Activated naive CD4-positive, alpha-beta T cell treated with anti-CD3 and anti-CD28 coated beads, Interleukin-2, amount 50 U/mL, for 72 hours (primary cell): Measurements from ENCODE around the gene C16orf96. TPM values are rescaled to one million over a fixed set of nuclear protein-coding genes. Genes with fewer than 3 reads are reported as not detected.
A peak's percentile ranks its signal among the peaks of the same experiment; 100 is the strongest.

Experiments used
- ATAC-seq, 2 donors: fragments of 150-1000 bp; cut with Tn5 transposase; 2 replicates each; pipeline ENCODE4 v1.10.0; 2021; ENCODE audit warnings: mild to moderate bottlenecking in 2 of 2, moderate library complexity in 2 of 2
- DNase-seq, 2 donors: peaks; one replicate each; pipeline ENCODE4 v3.0.0; 2021 to 2022; ENCODE audit warnings: low spot score in 2 of 2
- H3K27ac Mint-ChIP-seq, 2 donors: one replicate each; pipeline ENCODE4 v1.8.0; 2022; ENCODE audit warnings: mild to moderate bottlenecking in 2 of 2, mixed read lengths in 2 of 2
- H3K36me3 Mint-ChIP-seq, 2 donors: one replicate each; pipeline ENCODE4 v1.8.0; 2022; ENCODE audit warnings: mixed read lengths in 2 of 2
- H3K9me3 Mint-ChIP-seq, 2 donors: one replicate each; pipeline ENCODE4 v1.8.0; 2022; ENCODE audit warnings: mixed read lengths in 2 of 2
- total RNA-seq, 2 donors: library from RNA; stranded (reverse); gene quantifications; one replicate each; pipeline ENCODE4 v1.2.3, GENCODE V29; 2022

C16orf96 gene
- total RNA-seq, 2 donors from 2014 or later = 0.05 to 0.19 TPM

DNA sequence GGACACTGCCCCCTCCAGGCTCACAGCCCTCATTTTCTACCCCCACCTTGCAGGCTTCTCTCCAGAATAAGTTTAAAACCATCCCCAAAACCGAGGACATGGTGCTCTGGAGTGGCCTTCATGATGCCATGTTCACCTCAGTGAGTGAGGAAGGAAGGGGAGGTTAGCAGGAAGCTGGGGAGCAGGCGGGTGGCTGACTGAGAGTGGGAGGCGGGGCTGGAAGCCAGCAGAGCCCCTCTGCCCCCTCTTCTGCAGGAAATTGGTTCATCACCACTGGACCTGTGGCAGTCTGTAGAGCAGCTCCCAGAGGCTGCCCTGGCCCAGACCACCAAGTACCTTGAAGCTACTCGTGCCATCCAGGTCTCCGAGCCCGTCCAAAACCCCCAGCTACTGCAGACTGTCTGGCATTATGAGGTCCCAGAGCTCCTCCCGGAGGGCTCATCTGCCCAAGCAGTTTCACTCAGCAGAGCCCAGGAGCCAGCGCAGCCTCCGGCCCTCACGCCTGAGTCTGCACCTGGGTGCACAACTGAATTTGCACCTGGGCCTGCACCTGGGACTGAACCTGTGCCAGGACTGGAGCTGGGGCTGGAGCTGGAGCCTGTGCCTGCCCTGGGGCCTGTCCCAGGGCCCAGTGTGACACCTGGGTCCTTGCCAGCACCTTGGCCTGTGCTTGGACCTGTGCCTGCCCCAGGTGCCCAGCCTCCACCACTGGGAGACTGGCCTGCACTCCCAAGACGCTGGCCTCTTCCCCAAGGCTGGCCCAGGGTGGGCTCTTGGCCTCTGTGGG is 19.0 kb downstream of the C16orf96 start:
- Mint-ChIP-seq H3K27ac (no peak overlapping the region), H3K9me3 (no peaks in the 10 kb centered on the region), H3K36me3 (no peaks in the 10 kb centered on the region)
- ATAC-seq (no peak), DNase-seq (no peak)

DNA sequence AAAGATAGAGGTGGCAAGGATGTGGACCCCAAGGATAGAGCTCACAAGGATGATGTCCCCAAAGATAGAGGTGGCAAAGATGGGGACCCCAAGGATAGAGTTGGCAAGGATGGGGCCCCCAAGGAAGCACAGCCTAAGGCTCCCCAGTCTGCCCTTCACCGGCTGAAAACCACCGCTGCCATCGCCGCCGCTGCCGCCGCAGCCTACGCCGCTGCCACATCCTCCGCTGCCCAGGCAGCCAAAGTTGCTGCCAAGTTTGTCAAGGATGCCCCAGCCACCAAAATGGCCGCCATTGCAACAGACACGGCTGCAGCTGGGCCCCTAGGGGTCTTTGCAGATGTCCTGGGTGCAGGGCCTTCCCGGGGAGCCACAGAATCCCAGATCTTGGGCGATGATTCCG is 19.9 kb downstream of the C16orf96 start:
- H3K27ac Mint-ChIP-seq = no peak overlapping the region
- DNase-seq (no peak), ATAC-seq (no peak)
- H3K9me3 Mint-ChIP-seq = no peaks in the 10 kb centered on the region
- H3K36me3 Mint-ChIP-seq = no peaks in the 10 kb centered on the region

DNA sequence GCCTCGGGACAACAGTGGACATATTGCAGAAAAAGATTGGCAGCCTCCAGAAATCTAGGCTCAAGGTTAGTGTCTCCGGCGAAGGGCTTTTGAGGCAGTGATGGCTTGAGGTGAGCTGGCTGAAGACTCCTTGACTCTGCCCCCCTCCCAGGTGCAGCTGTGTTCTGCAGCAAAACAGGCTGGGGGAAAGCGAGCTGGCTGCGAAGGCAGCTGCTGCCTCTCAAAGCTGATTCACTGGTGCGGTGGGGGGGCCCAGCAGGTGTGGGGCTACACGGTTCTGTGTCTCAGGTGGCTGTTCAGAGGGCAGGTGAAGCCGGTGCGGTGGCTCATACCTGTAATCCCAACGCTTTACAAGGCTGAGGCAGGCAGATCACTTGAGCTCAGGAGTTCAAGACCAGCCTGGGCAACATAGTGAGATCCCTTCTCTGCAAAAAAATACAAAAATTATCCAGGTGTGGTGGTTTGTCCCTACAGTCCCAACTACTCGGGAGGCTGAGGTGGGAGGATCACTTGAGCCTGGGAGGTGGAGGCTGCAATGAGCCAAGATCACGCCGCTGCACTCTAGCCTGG is 22.9 kb downstream of the C16orf96 start:
- no peak for DNase-seq
- Mint-ChIP-seq H3K9me3 (no peaks in the 10 kb centered on the region), H3K36me3 (no peaks in the 10 kb centered on the region), H3K27ac (no peak overlapping the region)
- no peak for ATAC-seq

GRCh38 chr16:4580250-4580649 is 24.1 kb downstream of the C16orf96 start:
- Mint-ChIP-seq H3K27ac (no peak overlapping the region), H3K36me3 (no peaks in the 10 kb centered on the region)

GRCh38 chr16:4583906-4584305 is 27.8 kb downstream of the C16orf96 start:
- Mint-ChIP-seq H3K9me3 (no peaks in the 10 kb centered on the region), H3K36me3 (no peaks in the 10 kb centered on the region), H3K27ac (no peak overlapping the region)
- ATAC-seq = no peak
- DNase-seq = no peak

More at GRCh38 chr16:4580250-4580649, 24.1 kb downstream of the C16orf96 start:
- H3K9me3 Mint-ChIP-seq = no peaks in the 10 kb centered on the region
- DNase-seq = no peak
- no peak for ATAC-seq

- Mint-ChIP-seq H3K36me3 (no peaks in the 10 kb centered on the region), H3K27ac (no peak overlapping the region), H3K9me3 (no peaks in the 10 kb centered on the region)
- DNase-seq (no peak), ATAC-seq (no peak)
Observed at GRCh38 chr16:4586291-4586690, 30.2 kb downstream of the C16orf96 start.

DNA sequence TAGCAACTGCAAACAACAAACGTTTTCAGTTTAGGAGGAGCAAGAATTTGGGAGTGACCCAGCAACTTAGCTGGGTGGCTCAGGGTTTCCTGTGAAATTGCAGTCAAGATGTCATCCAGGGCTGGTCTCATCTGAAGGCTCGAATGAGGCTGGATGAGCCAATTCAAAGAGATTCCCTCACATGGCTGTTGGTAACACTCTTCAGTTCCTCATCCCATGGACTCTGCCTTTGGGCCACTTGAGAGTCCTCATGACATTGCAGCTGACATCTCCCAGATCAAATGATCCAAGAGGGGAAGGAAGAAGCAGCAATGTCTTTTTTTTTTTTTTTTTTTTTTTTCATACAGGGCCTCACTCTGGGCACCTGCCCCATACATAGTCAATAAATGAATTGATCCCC is 32.2 kb downstream of the C16orf96 start:
- DNase-seq = no peak
- Mint-ChIP-seq H3K9me3 (no peaks in the 10 kb centered on the region), H3K27ac (no peak overlapping the region), H3K36me3 (no peaks in the 10 kb centered on the region)
- no peak for ATAC-seq

GRCh38 chr16:4588961-4589360 is 32.8 kb downstream of the C16orf96 start:
- no peak for ATAC-seq
- H3K36me3 Mint-ChIP-seq = no peaks in the 10 kb centered on the region
- H3K27ac Mint-ChIP-seq = no peak overlapping the region
- H3K9me3 Mint-ChIP-seq = no peaks in the 10 kb centered on the region
- DNase-seq = no peak

GRCh38 chr16:4591191-4591590 is 35.1 kb downstream of the C16orf96 start:
- Mint-ChIP-seq H3K27ac (no peak overlapping the region), H3K36me3 (no peaks in the 10 kb centered on the region), H3K9me3 (no peaks in the 10 kb centered on the region)
- DNase-seq = no peak
- no peak for ATAC-seq

DNA sequence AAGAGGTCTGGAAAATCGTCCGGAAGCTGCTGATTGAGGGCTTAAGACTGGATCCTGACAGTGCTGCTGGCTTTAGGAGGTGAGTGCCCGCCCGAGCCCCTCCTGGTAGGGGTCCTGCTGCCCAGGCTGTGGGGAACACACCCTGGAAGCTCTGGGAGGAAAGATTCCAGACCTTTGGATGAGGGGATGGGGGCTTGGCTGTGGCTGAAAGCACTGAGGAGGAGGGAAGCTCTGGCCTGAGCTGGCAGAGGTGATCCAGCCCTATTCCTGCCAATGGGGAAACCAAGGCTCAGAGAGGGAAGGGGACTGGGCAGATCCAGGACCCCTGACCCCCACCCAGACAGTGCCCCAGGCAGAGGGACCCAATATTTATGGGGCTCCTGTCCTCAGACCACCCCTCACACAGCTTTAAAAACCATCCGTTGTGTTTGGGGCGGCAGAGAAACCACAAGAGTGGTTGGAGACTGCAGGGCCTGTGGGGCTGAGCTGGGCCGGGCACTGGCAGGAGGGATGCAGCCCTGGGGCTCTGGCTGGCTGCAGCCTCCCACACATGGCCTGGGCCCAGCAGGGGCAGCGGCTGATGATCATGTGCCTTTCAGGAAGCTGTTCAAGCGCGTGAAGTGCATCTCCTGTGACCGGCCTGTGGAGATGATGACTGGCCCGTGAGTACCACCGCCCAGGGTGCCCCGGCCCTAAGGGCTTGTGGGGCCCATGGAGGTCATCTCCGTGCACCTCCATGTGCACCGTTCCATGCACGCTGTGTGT is 35.7 kb downstream of the C16orf96 start:
- ATAC-seq = no peak
- H3K36me3 Mint-ChIP-seq = no peaks in the 10 kb centered on the region
- H3K9me3 Mint-ChIP-seq = no peaks in the 10 kb centered on the region
- DNase-seq = no peak
- H3K27ac Mint-ChIP-seq = no peak overlapping the region

DNA sequence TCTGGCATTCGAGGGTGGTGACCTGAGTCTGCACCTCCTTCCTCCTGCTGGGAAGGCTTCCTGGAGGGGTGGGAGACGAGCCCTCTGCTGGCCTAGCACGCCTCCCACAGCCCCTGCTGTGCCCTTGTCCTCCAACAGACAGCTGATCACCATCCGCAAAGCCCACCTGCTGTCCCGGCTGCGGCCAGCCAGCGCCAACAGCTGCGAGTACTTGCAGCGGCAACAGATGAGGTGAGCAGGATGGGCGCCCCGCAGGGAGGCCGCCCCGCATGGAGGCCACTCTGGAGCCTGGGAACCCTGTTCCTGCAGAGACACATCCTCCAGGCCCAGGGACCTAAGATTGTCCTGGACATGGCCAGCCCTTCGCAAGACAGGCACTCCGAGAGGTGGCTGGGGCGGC is 36.9 kb downstream of the C16orf96 start:
- Mint-ChIP-seq H3K9me3 (no peaks in the 10 kb centered on the region), H3K36me3 (no peaks in the 10 kb centered on the region), H3K27ac (no peak overlapping the region)
- DNase-seq = no peak
- ATAC-seq = no peak

DNA sequence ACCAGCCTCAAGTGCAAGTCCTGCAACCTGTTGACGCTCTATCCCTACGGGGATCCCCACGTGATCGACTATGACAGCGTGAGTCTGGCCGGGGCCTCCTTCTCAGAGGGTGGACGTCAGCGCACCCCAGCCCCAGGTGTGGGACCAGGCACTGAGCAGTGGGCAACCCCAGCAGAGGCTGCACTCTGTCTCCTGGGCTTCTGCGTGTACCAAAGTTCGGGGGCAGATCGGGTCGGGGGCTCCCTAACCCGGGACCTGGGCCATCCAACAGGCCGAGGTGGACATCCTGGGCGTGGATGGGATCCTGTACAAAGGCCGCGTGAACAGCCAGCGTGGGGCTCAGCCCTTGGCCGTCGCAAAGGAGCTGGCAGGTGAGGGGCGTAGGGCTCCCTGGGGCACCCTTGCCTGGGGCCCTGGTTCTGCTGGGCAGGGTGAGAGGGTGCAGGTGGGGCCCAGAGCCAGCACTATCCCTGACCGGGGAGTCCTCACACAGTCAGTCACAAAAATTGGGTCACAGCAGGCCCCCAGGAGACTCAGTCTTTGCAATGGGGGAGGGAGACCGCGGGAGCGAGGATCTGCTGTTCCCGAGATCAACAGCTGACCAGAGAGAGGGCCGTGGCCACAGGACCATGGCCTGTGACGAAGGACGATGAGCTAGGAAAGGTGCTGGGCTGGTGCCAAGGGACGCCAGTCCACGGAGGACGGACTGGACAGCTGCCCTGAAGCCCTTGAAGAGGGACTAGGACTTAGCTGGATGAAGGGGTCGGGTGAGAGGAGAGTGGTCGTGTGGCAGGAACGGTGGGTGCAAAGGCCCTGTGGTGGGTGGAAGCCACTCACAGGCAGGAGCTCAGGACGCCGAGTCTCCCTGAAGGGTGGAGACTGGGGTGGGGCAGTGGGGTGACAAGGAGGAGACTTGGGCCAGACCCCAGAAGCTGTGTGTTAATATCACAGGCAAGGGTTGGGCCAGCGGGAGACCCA is 38.6 kb downstream of the C16orf96 start:
- no peak for ATAC-seq
- Mint-ChIP-seq H3K9me3 (no peaks in the 10 kb centered on the region), H3K36me3 (no peaks in the 10 kb centered on the region), H3K27ac (peak overlapping the region in 1 of 2 donors; percentile 50)
- DNase-seq = no peak

DNA sequence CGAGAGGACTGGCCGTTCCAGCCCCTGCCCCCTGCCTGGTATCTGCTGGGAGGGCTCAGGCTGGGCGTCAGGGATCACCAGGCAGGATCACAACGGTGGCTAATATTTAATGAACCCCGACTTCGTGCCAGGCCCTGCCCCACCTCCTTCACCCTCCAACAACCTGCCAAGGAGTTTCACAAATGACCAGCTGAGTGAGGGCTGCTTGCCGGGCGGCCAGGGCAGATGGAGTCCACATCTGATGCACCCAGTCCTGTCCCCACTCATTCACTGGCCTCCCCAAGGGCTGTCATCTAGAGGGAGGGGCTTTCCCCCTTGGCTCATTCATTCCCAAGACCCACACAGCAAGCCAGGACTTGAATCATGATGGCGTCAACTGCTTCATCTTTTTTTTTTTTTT is 41.0 kb downstream of the C16orf96 start:
- no peaks in the 10 kb centered on the region for H3K9me3 Mint-ChIP-seq
- ATAC-seq = no peak
- no peak for DNase-seq
- no peaks in the 10 kb centered on the region for H3K36me3 Mint-ChIP-seq
- no peak overlapping the region for H3K27ac Mint-ChIP-seq

DNA sequence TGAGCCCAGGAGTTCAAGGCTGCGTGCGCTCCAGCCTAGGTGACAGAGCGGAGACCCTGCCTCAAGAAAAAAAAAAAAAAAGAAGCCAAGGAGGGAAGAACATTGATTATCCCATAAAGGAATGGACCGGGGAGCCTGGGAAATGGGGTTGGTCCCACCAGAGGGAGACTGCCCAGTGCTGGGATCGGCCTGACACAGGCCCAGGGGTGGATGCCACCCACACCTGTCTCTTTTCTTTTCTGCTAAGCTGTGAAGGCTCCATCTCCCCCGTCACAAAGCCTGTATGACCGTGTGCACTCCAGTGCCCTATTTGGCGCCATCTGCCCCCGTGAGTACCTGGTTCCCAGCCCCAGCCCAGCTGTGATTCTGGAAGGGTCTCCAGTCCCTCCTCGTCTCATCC is 42.9 kb downstream of the C16orf96 start:
- Mint-ChIP-seq H3K9me3 (no peaks in the 10 kb centered on the region), H3K27ac (no peak overlapping the region), H3K36me3 (no peaks in the 10 kb centered on the region)
- ATAC-seq = no peak
- DNase-seq = no peak

- no peaks in the 10 kb centered on the region for H3K9me3 Mint-ChIP-seq
- H3K36me3 Mint-ChIP-seq = no peaks in the 10 kb centered on the region
- no peak overlapping the region for H3K27ac Mint-ChIP-seq
- ATAC-seq = no peak
- DNase-seq = no peak
Observed at GRCh38 chr16:4599545-4599944, 43.4 kb downstream of the C16orf96 start.

DNA sequence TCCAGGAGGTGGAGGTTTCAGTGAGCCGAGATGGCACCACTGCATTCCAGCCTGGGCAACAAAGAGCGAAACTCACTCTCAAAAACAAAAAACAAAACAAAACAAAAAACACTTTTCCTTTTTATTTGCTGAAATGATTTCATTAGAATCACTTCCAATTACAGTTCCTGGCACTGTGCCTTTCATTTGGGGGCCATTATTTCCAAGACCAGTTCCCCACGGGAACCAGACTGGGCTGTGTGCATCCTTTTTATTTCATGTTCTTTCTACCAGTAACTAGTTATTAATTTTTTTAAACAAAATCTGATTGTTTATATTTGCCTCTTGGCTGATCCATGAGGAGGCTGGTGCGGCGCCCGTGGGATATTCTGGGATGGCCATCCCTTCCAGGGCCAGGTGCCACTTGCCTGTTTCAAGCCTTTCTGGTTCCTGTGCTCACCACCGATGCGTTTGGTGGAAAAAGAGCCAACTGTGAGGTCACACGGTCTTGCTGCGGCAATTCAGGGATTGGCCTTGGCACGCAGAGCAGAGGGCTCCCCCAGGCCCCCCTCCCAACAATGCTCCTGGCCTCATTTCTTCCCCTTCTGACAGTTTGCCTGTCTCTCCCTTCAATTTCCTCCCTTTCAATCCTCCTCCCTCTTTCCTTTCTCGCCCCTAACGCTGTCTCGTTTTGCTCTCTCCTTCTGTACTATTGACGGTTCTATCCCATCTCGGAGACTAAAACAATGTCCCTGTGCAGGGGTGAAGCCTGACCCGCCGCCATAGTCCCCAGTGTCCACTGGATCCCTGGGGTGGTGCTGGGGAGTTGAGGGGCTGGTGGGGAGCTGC is 45.1 kb downstream of the C16orf96 start:
- no peaks in the 10 kb centered on the region for H3K9me3 Mint-ChIP-seq
- no peak overlapping the region for H3K27ac Mint-ChIP-seq
- DNase-seq = no peak
- H3K36me3 Mint-ChIP-seq = no peaks in the 10 kb centered on the region
- ATAC-seq = no peak
